ENCODE results near the gene PIK3C2G.

Gene PIK3C2G

DNA sequence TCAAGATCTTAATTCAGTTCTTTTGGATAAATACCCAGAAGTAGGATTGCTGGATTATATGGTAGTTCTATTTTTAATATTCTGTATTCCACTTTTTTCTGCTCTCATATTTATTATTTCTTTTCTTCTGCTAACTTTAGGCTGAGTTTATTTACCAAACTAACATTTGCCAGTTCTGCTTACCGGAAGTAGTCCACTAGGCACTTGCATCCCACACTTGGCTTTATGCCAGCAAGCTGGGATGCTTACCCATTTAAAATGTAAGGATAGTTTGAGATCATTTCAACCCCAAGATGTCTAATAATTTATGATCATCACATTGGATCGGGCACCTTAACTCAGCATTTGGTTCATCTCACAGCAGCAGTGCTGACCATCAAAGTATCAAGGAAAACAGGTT, 96.8 kb downstream of the PIK3C2G start:
- Histone ChIP-seq H3K27me3 (ENCODE audit: insufficient read depth, low read length, poor library complexity) (no peaks in the 10 kb centered on the region), H3K27ac (ENCODE audit: low read depth, low read length) (no peak overlapping the region), H3K36me3 (ENCODE audit: control insufficient read depth, insufficient read depth, low read length) (no peaks in the 10 kb centered on the region), H3K18ac (ENCODE audit: low read length) (no peak overlapping the region), H3K4me2 (ENCODE audit: low read length) (no peak overlapping the region), H2BK15ac (replicated peaks; ENCODE audit: low read depth) (no peak overlapping the region), H2AK5ac (ENCODE audit: low read length) (no peak overlapping the region), H3K56ac (ENCODE audit: low read length) (no peak overlapping the region), H3K4me3 (ENCODE audit: low read length) (no peak overlapping the region), H2BK5ac (ENCODE audit: low read length) (no peak overlapping the region), H3K23ac (ENCODE audit: low read length) (no peak overlapping the region), H3K79me2 (ENCODE audit: control insufficient read depth, insufficient read depth, low read length) (no peaks in the 10 kb centered on the region), H4K5ac (ENCODE audit: low read length) (no peak overlapping the region), H3K9ac (ENCODE audit: low read length) (no peak overlapping the region), H3K4ac (ENCODE audit: low read depth, low read length) (no peak overlapping the region), H3K79me1 (ENCODE audit: low read length) (no peaks in the 10 kb centered on the region), H4K8ac (ENCODE audit: low read depth, low read length) (no peak overlapping the region), H2BK120ac (ENCODE audit: low read depth, low read length) (no peak overlapping the region), H3K4me1 (ENCODE audit: control insufficient read depth, low read depth, low read length) (no peaks in the 10 kb centered on the region)
- no peak for DNase-seq
- WGBS (ENCODE audit: extremely low coverage, insufficient coverage, low lambda C conversion rate), result no CpG with 5 or more reads among the region's 2 CpGs

DNA sequence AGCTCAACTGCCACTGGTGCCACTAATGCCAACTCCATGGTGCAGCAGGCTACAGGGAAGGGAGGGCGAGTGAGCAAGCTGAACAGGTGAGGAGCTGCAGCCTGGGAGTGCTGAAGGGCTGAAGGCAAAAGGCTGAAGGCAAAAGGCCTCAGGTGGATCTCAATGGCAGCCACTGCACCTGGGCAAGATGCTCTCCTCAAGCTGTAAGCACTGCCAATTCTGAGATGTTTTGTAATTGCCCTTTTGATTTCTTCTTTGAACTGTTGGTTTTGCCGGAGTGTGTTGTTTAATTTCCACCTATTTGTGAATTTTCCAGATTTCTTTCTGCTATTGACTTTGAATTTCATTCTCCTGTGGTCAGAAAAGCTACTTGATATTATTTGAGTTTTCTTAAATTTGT, 97.6 kb downstream of the PIK3C2G start:
- no peak overlapping the region for H2BK15ac ChIP-seq (replicated peaks; ENCODE audit: low read depth)
- no peak overlapping the region for H3K4ac ChIP-seq (ENCODE audit: low read depth, low read length)
- no peak overlapping the region for H3K18ac ChIP-seq (ENCODE audit: low read length)
- no peaks in the 10 kb centered on the region for H3K27me3 ChIP-seq (ENCODE audit: insufficient read depth, low read length, poor library complexity)
- peaks cover under 1% of the 10 kb centered on the region for H3K4me1 ChIP-seq (ENCODE audit: control insufficient read depth, low read depth, low read length)
- no peaks in the 10 kb centered on the region for H3K79me1 ChIP-seq (ENCODE audit: low read length)
- no peak overlapping the region for H3K4me2 ChIP-seq (ENCODE audit: low read length)
- WGBS (ENCODE audit: extremely low coverage, insufficient coverage, low lambda C conversion rate), result no CpG with 5 or more reads among the region's 2 CpGs
- H3K27ac ChIP-seq (ENCODE audit: low read depth, low read length), result no peak overlapping the region
- DNase-seq, result no peak
- no peaks in the 10 kb centered on the region for H3K79me2 ChIP-seq (ENCODE audit: control insufficient read depth, insufficient read depth, low read length)
- no peak overlapping the region for H2BK120ac ChIP-seq (ENCODE audit: low read depth, low read length)
- H3K4me3 ChIP-seq (ENCODE audit: low read length), result no peak overlapping the region
- H4K8ac ChIP-seq (ENCODE audit: low read depth, low read length), result no peak overlapping the region
- no peak overlapping the region for H4K5ac ChIP-seq (ENCODE audit: low read length)
- no peak overlapping the region for H2AK5ac ChIP-seq (ENCODE audit: low read length)
- no peak overlapping the region for H3K9ac ChIP-seq (ENCODE audit: low read length)
- no peak overlapping the region for H2BK5ac ChIP-seq (ENCODE audit: low read length)
- no peak overlapping the region for H3K23ac ChIP-seq (ENCODE audit: low read length)
- H3K36me3 ChIP-seq (ENCODE audit: control insufficient read depth, insufficient read depth, low read length), result no peaks in the 10 kb centered on the region
- no peak overlapping the region for H3K56ac ChIP-seq (ENCODE audit: low read length)

DNA sequence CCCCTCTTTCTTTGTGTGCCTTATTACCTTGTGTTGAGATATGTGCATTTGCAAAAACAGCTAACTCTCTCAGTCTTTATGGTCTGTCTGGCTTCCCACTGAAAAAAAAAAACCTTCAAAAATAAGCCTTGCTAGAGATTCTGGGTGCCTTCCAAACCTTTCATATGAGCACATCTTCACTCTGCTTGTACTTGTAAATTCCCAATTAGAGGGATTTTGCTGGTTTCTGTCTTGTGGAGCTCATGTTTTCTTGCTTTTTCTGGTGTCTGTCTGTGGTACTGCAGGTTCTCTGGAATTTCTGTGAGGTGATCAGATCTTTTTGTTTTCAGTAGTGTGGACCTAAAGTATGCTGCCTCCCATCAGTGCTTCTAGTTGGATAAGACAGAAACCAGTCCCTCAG, 100.1 kb downstream of the PIK3C2G start:
- Histone ChIP-seq H3K4me1 (ENCODE audit: control insufficient read depth, low read depth, low read length) (peaks cover 3% of the 10 kb centered on the region), H3K56ac (ENCODE audit: low read length) (no peak overlapping the region), H3K9ac (ENCODE audit: low read length) (no peak overlapping the region), H3K4ac (ENCODE audit: low read depth, low read length) (no peak overlapping the region), H3K27ac (ENCODE audit: low read depth, low read length) (no peak overlapping the region), H3K23ac (ENCODE audit: low read length) (no peak overlapping the region), H3K4me2 (ENCODE audit: low read length) (no peak overlapping the region), H3K18ac (ENCODE audit: low read length) (no peak overlapping the region), H2BK15ac (replicated peaks; ENCODE audit: low read depth) (no peak overlapping the region), H3K27me3 (ENCODE audit: insufficient read depth, low read length, poor library complexity) (no peaks in the 10 kb centered on the region), H2BK120ac (ENCODE audit: low read depth, low read length) (no peak overlapping the region), H3K79me2 (ENCODE audit: control insufficient read depth, insufficient read depth, low read length) (no peaks in the 10 kb centered on the region), H3K4me3 (ENCODE audit: low read length) (no peak overlapping the region), H2BK5ac (ENCODE audit: low read length) (no peak overlapping the region), H3K36me3 (ENCODE audit: control insufficient read depth, insufficient read depth, low read length) (no peaks in the 10 kb centered on the region), H3K79me1 (ENCODE audit: low read length) (no peaks in the 10 kb centered on the region), H4K8ac (ENCODE audit: low read depth, low read length) (no peak overlapping the region), H2AK5ac (ENCODE audit: low read length) (no peak overlapping the region), H4K5ac (ENCODE audit: low read length) (no peak overlapping the region)
- DNase-seq, result no peak

DNA sequence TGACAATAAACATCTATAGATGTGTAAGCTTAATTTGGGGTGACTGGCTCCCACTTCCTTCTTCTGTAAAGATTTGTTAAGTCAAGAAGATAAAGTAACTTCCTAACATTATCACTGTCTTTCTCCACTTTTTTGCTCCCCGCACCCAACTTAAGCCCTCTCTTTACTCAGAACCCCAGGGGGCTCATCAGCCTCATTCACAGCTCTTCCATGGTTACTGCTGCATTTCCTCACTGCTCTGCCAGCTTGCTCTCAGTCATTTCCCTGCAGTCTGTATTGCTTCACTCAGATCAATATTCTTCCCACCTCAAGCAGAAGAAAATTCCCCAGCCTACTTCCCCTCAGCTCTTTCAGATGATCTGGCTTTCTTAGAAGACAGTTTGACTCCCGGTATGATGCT, 102.0 kb downstream of the PIK3C2G start:
- H4K5ac ChIP-seq (ENCODE audit: low read length), result no peak overlapping the region
- peak overlapping the region; percentile 56 for H4K8ac ChIP-seq (ENCODE audit: low read depth, low read length)
- no CpG with 5 or more reads among the region's 2 CpGs for WGBS (ENCODE audit: extremely low coverage, insufficient coverage, low lambda C conversion rate)
- no peak overlapping the region for H3K23ac ChIP-seq (ENCODE audit: low read length)
- H3K4me3 ChIP-seq (ENCODE audit: low read length), result no peak overlapping the region
- H3K27me3 ChIP-seq (ENCODE audit: insufficient read depth, low read length, poor library complexity), result no peaks in the 10 kb centered on the region
- no peaks in the 10 kb centered on the region for H3K79me2 ChIP-seq (ENCODE audit: control insufficient read depth, insufficient read depth, low read length)
- peak; percentile 60 for DNase-seq
- H3K56ac ChIP-seq (ENCODE audit: low read length), result no peak overlapping the region
- H2AK5ac ChIP-seq (ENCODE audit: low read length), result no peak overlapping the region
- H3K4me1 ChIP-seq (ENCODE audit: control insufficient read depth, low read depth, low read length), result peaks cover 3% of the 10 kb centered on the region
- no peak overlapping the region for H3K27ac ChIP-seq (ENCODE audit: low read depth, low read length)
- H3K4me2 ChIP-seq (ENCODE audit: low read length), result no peak overlapping the region
- H2BK15ac ChIP-seq (replicated peaks; ENCODE audit: low read depth), result no peak overlapping the region
- H3K9ac ChIP-seq (ENCODE audit: low read length), result no peak overlapping the region
- H3K4ac ChIP-seq (ENCODE audit: low read depth, low read length), result no peak overlapping the region
- H2BK5ac ChIP-seq (ENCODE audit: low read length), result no peak overlapping the region
- H3K18ac ChIP-seq (ENCODE audit: low read length), result no peak overlapping the region
- H2BK120ac ChIP-seq (ENCODE audit: low read depth, low read length), result no peak overlapping the region
- H3K36me3 ChIP-seq (ENCODE audit: control insufficient read depth, insufficient read depth, low read length), result no peaks in the 10 kb centered on the region
- H3K79me1 ChIP-seq (ENCODE audit: low read length), result no peaks in the 10 kb centered on the region

DNA sequence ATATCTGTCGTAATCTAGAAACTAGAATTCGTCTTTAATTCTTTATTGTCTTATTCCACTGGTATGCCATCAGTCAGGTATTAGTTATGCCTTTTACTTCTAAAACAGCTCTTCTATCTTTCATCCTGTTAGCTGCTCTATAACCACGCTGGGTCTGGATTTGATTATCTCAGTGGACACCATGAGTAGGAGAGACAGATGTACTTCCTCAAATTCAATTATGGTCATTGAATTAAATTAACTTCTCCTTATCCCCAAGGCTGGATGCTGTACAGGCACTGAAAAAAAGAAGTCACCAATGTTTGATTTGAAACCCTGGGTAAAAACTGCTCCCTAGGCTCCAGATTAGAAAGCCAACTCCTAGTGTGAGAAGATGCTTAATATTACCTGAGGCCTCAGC, 107.3 kb downstream of the PIK3C2G start:
- H3K4me2 ChIP-seq (ENCODE audit: low read length), result no peak overlapping the region
- DNase-seq, result no peak
- no peaks in the 10 kb centered on the region for H3K36me3 ChIP-seq (ENCODE audit: control insufficient read depth, insufficient read depth, low read length)
- H3K27ac ChIP-seq (ENCODE audit: low read depth, low read length), result no peak overlapping the region
- H3K79me1 ChIP-seq (ENCODE audit: low read length), result no peaks in the 10 kb centered on the region
- H3K4me1 ChIP-seq (ENCODE audit: control insufficient read depth, low read depth, low read length), result peaks cover 3% of the 10 kb centered on the region
- no peak overlapping the region for H2BK15ac ChIP-seq (replicated peaks; ENCODE audit: low read depth)
- 100% methylated on average over 2 of the region's 3 CpGs for WGBS (ENCODE audit: extremely low coverage, insufficient coverage, low lambda C conversion rate)
- H4K5ac ChIP-seq (ENCODE audit: low read length), result no peak overlapping the region
- no peak overlapping the region for H2BK120ac ChIP-seq (ENCODE audit: low read depth, low read length)
- H2AK5ac ChIP-seq (ENCODE audit: low read length), result no peak overlapping the region
- no peak overlapping the region for H3K4ac ChIP-seq (ENCODE audit: low read depth, low read length)
- H2BK5ac ChIP-seq (ENCODE audit: low read length), result no peak overlapping the region
- H3K4me3 ChIP-seq (ENCODE audit: low read length), result no peak overlapping the region
- no peak overlapping the region for H3K18ac ChIP-seq (ENCODE audit: low read length)
- no peak overlapping the region for H3K23ac ChIP-seq (ENCODE audit: low read length)
- H4K8ac ChIP-seq (ENCODE audit: low read depth, low read length), result no peak overlapping the region
- H3K79me2 ChIP-seq (ENCODE audit: control insufficient read depth, insufficient read depth, low read length), result no peaks in the 10 kb centered on the region
- H3K9ac ChIP-seq (ENCODE audit: low read length), result no peak overlapping the region
- no peak overlapping the region for H3K56ac ChIP-seq (ENCODE audit: low read length)
- no peaks in the 10 kb centered on the region for H3K27me3 ChIP-seq (ENCODE audit: insufficient read depth, low read length, poor library complexity)

DNA sequence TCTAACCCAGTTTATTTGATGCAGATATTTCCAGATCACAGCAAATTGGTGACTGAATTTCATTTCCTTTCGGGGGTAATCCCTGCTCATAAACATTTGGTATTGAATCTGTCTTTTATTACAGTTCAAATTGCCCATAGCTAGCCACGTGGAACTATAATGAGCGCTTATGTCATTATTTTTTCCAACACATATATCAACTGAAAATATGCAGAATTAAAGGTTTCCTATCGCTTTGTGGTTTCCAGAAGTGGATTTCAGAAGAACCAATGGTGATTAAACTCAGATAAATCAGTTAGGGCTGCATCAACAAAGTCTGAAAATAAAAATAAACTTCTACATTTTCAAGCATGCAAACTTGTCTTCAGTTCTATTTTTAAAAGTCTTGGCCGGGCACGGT, 111.9 kb downstream of the PIK3C2G start:
- Histone ChIP-seq H3K23ac (ENCODE audit: low read length) (no peak overlapping the region), H4K8ac (ENCODE audit: low read depth, low read length) (no peak overlapping the region), H4K5ac (ENCODE audit: low read length) (no peak overlapping the region), H2BK15ac (replicated peaks; ENCODE audit: low read depth) (no peak overlapping the region), H3K4me2 (ENCODE audit: low read length) (no peak overlapping the region), H3K79me2 (ENCODE audit: control insufficient read depth, insufficient read depth, low read length) (no peaks in the 10 kb centered on the region), H3K4me1 (ENCODE audit: control insufficient read depth, low read depth, low read length) (no peaks in the 10 kb centered on the region), H3K56ac (ENCODE audit: low read length) (no peak overlapping the region), H3K4me3 (ENCODE audit: low read length) (no peak overlapping the region), H2AK5ac (ENCODE audit: low read length) (no peak overlapping the region), H3K4ac (ENCODE audit: low read depth, low read length) (no peak overlapping the region), H3K27me3 (ENCODE audit: insufficient read depth, low read length, poor library complexity) (no peaks in the 10 kb centered on the region), H2BK5ac (ENCODE audit: low read length) (no peak overlapping the region), H3K9ac (ENCODE audit: low read length) (no peak overlapping the region), H3K79me1 (ENCODE audit: low read length) (no peaks in the 10 kb centered on the region), H3K36me3 (ENCODE audit: control insufficient read depth, insufficient read depth, low read length) (no peaks in the 10 kb centered on the region), H3K18ac (ENCODE audit: low read length) (no peak overlapping the region), H3K27ac (ENCODE audit: low read depth, low read length) (no peak overlapping the region), H2BK120ac (ENCODE audit: low read depth, low read length) (no peak overlapping the region)
- DNase-seq, result no peak
- no CpG with 5 or more reads among the region's 6 CpGs for WGBS (ENCODE audit: extremely low coverage, insufficient coverage, low lambda C conversion rate)
